NCI-H460 (cell line): ENCODE results near the gene TCEAL7. TPM values are rescaled to one million over a fixed set of nuclear protein-coding genes. Genes with fewer than 3 reads are reported as not detected.
"Not testable (repeated sequence)": the region's sequence is repeated elsewhere in the genome, so short reads cannot be mapped to it uniquely, and the experiment has no call there.

Experiments
- DNase-seq: peaks from one replicate; pipeline ENCODE4 v3.0.0-alpha.2; 2016; ENCODE audit warnings: low read depth; ENCODE audit errors: extremely low read depth
- polyA plus RNA-seq: library from polyadenylated mRNA; depleted of rRNA; stranded (reverse); fragments of >200 nt; gene quantifications from 2 replicates; pipeline ENCODE4 v1.2.3, GENCODE V29; 2014; cell fraction: nucleus; rRNA removed
- total RNA-seq: library from RNA; depleted of rRNA; stranded (reverse); fragments of >200 nt; shearing (Covaris generic); gene quantifications from 2 replicates; pipeline ENCODE4 v1.2.3, GENCODE V29; 2014; rRNA removed

TCEAL7 gene
- total RNA-seq: not detected in 2 replicates
- not detected in 2 replicates for polyA plus RNA-seq

GRCh38 chrX:103329991-103330390, at the start of gene TCEAL7:
TSS of gene TCEAL7 (plus strand) at chrX:103330239. CDS start at chrX:103331404, 1,165 bp downstream.
- no peak for DNase-seq

- DNase-seq: no peak
Measured at GRCh38 chrX:103293118-103293517, 36.9 kb upstream of the TCEAL7 start.

DNA sequence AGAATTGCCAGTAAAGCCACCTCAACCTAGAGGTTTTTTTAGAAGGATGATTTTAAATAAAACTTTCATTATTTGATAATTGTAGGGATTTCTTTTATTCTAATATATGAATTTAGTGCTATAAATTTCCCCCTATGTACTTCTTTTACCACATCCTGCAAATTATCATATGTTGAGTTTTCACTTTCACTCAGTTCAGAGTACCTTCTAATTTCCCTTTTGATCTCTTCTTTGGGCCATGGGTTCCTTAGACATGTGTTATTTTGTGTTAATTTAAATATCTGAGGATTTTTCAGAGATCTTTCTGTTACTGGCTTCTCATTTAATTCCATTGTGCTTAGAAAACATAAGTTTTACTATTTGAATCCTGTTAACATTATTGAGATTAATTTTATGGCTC, 25.3 kb upstream of the TCEAL7 start:
- no peak for DNase-seq

DNA sequence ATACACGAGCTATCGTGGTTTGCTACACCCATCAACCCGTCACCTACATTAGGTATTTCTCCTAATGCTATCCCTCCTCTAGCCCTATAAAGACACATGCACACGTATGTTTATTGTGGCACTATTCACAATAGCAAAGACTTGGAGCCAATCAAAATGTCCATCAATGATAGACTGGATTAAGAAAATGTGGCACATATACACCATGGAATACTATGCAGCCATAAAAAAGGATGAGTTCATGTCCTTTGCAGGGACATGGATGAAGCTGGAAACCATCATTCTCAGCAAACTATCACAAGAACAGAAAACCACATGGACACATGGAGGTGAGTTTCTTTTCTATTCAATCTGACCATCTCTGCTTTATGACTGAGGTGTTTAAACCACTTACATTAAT, 24.4 kb upstream of the TCEAL7 start:
- not testable (repeated sequence) for DNase-seq

DNA sequence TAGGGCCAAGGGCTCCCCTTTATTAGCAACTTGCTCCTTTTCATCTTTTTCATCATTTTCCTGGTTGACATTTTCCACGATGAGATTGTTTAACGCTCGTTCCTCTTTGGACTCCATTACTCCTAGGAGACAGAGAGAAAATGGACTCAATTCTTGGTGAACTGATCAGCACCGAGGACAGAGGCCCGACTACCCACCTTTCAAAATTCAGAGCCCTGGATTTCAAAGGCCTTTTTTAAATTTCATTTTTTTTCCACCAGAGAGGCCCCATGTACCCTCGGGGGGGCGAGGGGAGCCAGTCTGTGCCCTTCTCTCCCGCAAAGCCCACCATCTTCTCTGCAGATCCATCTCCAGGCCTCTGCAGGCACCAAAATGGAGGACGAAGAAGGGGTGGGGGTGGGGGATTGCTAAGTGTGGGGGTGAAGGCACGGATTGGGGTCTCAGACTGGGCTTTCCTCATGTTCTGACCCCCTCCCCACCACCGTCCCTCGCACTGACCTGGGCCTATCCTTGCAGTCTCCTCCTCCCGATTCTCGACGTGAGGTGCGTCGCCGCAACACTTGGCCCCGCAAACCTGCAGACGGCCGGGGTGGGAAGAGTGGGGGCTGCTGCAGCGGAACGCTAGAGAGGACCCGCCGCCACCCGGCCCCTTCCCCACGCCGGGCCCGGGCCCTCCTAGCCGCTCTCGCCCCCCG, 20.0 kb upstream of the TCEAL7 start:
- no peak for DNase-seq

DNA sequence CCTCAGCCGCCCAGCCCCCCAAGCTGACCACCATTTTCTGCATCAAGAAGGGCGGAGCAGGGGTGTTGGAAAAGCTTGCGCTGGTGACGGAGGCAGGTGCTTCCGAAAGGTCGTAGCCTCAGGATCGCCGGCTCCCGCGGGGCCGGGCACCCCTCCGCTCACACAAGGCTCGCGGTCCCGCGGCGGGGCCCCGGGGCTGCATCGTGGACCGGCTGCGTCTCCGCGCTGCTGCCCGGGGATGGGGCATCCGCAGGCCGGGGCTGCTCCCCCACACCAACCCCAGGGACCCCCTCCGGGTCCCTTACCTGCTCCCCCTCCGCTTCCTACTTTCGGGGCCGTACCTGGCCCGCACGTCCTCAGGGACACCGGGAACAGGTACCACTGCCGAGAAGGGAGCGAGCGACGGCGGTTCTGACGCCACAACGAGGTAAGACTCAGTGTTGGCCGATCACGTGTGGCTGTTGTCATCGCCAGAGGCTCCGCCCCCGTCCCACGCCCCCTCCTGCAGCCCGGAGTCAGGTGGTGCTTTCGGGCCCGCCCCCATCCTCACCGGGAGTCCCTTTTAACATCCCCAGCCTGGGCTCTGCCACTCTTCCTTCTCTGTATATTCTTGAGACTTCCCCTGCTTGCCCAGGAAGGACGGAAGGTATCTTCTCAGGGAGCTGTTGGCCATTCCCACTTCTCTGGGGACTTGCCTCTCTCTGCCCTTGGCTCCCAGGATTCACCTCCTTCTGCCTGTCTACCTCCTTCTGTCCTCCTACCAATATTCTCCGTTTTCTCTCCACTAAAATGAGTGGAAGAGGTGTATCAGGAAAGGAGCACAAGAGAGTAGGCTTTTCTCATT, 19.3 kb upstream of the TCEAL7 start, which contains the start of gene BEX2:
TSS of gene BEX2 (minus strand) at position 436 of the 844 bp plus-strand sequence. CDS start 1,014 bp downstream, outside the sequence.
- peak; percentile 60 for DNase-seq

GRCh38 chrX:103311399-103311780, 18.6 kb upstream of the TCEAL7 start:
- DNase-seq: no peak

GRCh38 chrX:103330681-103331288, 746 bp downstream of the TCEAL7 start:
- DNase-seq: no peak

DNA sequence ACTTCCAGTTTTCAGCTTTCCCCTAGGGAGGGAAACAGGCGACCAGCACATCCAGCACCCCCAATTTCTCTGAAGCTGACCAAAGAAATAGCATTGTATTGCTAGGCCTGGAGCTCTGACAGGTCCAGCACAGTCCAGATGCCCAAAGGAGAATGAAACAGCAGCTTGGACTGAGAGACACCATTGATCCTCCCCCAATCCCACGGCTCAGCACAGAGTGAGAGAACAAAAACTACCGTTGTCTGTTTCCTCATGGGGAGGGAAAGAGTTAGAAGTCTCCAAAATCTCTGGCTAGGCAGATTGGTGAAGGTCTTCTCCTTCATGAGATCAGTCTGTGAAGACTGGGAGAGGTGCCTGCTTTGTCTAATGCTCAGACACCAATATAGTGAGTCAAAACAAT, 8.6 kb downstream of the TCEAL7 start:
- no peak for DNase-seq

DNA sequence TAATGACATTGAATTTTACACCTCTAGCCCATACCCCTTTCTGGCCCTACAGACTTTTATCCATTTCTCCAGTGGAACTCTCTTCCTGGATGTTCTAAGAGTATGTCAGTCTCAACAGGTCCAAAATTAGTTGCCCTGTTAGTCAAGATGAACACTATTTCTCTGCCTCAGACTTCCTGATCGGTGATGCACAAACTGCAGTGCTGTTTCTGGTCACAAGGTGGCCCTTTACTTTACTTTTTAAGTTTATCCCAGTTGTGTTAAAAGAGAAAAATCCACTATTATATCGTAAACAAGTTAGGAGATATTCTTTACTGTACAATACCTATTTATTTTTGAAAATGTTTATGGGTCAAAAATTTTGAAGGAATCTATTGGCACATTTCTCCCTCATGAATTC, 13.1 kb downstream of the TCEAL7 start:
- peak; percentile 36 for DNase-seq

- DNase-seq: no peak
Measured at GRCh38 chrX:103344606-103345005, 14.6 kb downstream of the TCEAL7 start.

DNA sequence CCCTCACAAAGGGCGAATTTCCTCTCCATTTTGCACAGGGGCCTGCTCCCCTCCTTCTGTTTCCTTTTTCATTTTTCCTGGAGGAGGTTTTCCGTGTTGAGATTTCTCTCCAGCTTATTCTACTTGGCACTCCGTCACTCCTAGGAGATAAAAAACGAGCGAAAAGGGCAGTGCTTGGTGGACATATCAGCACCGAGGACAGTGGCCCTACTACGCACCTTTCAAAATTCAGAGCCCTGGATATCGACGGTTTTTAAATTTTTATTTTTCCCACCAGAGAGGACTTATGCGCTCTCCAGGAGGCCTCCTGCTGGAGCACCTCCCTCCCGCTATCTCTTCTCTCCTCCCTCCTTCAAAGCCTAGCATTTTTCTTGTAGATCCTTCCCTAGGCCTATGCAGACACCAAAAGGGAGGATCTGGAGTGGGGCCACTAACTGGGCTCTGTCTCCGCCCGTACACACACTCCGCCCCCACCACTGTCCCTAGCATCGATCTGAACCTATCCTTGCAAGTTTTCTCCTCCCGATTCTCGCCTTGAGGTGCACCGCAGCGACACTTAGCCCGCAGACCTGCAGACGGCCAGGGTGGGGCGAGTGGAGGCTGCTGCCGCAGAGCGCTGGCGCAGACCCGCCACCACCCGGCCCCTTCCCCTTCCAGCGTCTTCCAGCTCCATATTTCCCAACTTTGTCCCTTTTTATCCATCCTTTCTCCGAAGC, 17.8 kb downstream of the TCEAL7 start:
- no peak for DNase-seq

- peak; percentile 52 for DNase-seq
Measured at GRCh38 chrX:103356130-103356798, 26.2 kb downstream of the TCEAL7 start, which contains the start of gene TCEAL9. TSS of gene TCEAL9 (plus strand) at chrX:103356506. CDS start at chrX:103357685, 1,179 bp downstream.

DNA sequence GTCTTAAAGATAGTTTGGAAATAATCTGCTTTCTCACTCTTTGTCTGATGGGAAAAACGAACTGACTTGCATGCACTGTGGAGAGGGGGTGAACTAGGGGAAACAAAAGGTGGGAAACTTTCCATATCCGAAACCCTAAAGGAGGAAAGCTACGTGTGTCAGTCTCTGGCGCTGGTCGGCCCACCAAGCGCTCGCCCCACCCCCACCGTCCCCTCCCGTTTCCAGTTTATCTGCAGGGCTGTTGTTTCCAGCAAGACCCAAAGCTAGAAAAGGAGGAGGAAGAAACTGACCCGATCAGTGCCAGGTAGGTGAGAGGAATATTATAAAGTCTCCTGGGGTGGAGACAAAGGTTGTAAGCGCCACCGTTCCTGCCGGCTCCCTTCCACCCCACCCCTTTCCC, 26.8 kb downstream of the TCEAL7 start:
- no peak for DNase-seq

DNA sequence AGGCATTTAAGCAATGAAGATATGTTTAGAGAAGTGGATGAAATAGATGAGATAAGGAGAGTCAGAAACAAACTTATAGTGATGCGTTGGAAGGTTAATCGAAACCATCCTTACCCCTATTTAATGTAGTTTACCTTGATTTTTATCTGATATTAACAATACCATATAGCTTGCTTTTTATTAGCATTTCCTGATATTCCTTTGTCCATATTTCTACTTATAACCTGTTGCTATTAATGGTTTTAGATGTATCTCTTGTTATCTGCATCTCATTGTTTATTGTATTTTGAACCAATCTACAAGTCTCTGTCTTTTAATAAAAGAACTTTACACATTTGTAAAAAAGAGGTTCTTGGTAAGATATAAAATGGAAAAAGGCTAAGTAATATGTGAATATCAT, 27.8 kb downstream of the TCEAL7 start:
- DNase-seq: no peak

GRCh38 chrX:103359605-103360004, 29.6 kb downstream of the TCEAL7 start:
- DNase-seq: not testable (repeated sequence)

DNA sequence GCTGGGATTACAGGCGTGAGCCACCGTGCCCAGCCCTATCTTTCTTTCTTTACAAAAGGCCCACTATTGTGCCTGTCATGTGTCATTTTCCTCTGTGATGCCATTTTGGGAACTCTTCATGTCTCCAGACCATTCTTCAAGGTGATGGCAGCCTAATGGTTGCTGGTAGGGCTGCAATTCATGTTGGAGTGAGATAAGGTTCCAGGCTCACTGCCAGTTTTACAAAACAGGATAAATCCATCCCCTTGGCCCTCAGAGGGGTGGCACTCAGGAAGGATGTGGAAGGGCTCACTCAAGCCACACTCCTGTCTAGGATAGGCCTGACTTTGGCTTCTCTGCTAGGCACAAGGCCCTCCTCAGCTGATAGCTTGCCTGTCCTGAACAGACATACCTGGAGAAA, 30.1 kb downstream of the TCEAL7 start:
- no peak for DNase-seq

DNA sequence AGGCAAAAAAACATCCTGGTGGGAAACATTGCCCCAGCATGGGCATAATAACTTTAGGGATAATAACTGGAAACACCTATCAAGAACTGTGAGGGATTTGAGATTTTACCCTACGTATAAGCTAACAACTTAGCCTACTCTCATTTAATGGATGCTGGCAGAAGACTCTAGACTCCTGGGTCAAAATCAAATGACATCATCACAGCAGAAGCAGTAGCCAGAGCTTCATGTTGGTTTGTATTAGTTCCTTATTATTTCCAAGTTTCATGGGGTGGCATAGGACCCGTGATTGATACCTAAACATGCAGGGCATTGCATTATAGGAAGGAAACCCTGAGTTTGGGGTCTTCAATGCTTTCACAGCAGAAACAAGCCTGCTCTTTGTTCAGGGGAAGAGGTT, 30.9 kb downstream of the TCEAL7 start:
- DNase-seq: no peak

DNA sequence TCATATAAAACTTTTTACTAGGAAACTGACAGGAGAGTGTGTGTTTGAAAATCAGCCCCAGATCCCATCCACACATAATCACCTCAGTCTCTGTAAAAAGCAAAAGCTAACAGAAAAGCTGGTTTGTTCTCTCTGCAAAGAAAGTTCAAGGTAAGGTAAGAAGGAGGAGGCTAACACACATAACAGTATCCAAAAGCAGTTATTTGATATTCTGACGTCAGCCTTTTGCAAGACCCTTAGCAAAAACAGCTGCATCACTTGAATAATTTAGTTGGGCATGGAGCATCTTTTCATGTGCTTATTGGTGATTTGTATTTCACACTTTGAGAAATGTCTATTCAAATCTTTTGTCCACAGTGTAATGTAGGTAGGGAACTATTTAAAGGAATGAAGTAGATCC, 31.8 kb downstream of the TCEAL7 start:
- DNase-seq: no peak

- peak; percentile 60 for DNase-seq
Measured at GRCh38 chrX:103362474-103362873, 32.4 kb downstream of the TCEAL7 start.
